GM18511 (cell line): ENCODE results near the gene DEXI.
"Not testable (repeated sequence)": the region's sequence is repeated elsewhere in the genome, so short reads cannot be mapped to it uniquely, and the experiment has no call there.

Experiments
- ATAC-seq: cut with Tn5 transposase; IDR thresholded peaks from one replicate; pipeline ENCODE4 v1.9.1; 2021; ENCODE audit warnings: mild to moderate bottlenecking, moderate library complexity; ENCODE audit not compliant: unreplicated experiment

The DEXI gene

GRCh38 chr16:10970065-10970464 is 27.8 kb upstream of the DEXI start:
- ATAC-seq = no peak

DNA sequence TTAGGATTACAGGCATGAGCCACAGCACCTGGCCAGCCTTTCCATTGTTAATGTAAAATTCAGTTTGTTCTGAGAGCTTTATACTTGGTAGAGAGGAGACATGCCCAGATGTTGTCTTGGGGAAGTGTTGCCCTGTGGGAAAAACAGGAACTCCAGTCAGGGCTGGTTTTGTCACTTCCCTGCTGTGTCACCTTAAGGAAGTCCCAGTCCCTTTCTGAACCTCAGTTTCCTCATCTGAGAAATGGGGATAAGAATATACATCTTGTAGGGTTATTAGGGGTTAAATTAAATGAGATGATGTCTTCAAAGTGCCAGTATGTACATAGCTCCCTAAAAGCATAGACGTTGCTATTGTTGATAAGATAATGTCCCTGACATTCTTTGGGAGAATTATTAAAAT is 27.3 kb upstream of the DEXI start:
- no peak for ATAC-seq

- no peak for ATAC-seq
These were observed 26.2 kb upstream of the DEXI start for GRCh38 chr16:10968498-10968897.

- ATAC-seq = no peak
These were observed 25.7 kb upstream of the DEXI start for GRCh38 chr16:10967986-10968385.

- ATAC-seq = not testable (repeated sequence)
These were observed 24.3 kb upstream of the DEXI start for GRCh38 chr16:10966559-10966958.

GRCh38 chr16:10966129-10966528 is 23.9 kb upstream of the DEXI start:
- no peak for ATAC-seq

GRCh38 chr16:10965440-10966061 is 23.3 kb upstream of the DEXI start:
- peak; percentile 81 for ATAC-seq

GRCh38 chr16:10964891-10965326 is 22.6 kb upstream of the DEXI start:
- peak; percentile 56 for ATAC-seq

DNA sequence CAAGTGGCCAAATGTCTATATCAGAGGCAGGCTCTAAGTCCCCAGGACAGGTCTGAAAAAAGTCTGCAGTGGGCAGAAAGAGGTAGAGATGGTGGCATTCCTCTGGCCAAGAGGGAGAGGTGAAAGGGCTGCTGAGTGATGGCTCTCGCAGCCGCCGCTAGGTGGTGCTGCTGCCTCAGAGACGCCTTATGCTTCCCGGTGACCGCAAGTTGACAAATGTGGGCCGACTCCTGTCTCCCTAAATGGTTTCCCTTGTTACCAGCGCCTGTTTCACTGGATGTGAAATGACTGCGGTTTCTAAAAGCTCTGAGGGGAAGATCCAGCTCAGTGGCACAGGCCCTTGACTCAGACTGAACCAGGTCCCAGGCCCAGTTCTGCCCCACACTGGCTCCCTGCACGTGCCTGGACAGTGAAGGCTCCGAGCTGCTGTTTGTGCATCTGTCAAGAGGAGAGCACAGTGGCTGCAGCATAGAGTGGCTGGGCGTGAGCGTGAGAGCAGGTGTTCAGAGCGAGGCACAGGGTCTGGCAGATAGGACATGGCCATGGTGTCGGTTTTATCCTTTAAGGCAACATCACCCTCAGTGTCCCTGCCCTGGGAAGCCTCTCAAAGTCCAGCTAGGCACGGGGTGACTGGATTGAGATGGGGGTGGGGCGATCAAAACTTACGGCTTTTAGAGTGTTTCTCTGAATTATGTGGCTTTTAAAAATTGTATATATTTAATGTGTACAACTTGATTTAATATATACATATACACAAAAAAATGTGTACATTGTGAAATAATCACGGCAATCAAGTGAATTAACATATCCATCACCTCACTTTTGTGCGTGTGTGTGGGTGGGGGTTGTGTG is 22.0 kb upstream of the DEXI start:
- ATAC-seq = peak; percentile 49

GRCh38 chr16:10961231-10961630 is 19.0 kb upstream of the DEXI start:
- ATAC-seq = no peak

GRCh38 chr16:10959161-10959560 is 16.9 kb upstream of the DEXI start:
- ATAC-seq = no peak

DNA sequence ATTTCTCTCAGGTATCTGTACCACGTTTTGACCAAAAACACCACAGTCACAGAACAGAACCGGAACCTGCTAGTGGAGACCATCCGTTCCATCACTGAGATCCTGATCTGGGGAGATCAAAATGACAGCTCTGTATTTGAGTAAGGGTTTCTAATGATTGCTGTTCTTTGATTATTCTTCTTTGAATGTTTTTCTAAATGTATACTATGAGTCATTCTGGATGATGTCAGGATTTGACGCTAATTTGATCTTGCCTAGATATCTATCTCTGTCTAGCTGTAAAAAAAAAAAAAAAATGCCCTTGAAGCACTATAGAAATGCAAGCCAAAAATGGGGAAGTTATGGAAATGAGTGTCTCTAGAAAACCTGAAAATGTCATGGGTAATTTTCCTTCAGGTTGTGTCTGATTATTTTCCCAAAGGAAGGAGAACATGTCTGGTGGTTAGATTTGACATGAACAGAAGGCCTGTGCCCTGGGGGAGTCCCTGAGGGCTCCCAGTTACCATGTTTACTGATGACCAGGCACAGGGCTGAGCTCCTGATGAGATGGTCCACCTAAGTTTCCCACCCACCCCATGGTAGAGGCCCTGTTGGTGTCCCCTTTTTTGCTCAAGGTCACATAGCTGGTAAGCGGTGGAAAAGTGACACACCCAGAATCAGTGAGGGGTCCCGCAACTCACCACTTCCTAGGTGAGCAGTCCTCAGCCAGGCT is 15.7 kb upstream of the DEXI start:
- ATAC-seq = peak; percentile 46

DNA sequence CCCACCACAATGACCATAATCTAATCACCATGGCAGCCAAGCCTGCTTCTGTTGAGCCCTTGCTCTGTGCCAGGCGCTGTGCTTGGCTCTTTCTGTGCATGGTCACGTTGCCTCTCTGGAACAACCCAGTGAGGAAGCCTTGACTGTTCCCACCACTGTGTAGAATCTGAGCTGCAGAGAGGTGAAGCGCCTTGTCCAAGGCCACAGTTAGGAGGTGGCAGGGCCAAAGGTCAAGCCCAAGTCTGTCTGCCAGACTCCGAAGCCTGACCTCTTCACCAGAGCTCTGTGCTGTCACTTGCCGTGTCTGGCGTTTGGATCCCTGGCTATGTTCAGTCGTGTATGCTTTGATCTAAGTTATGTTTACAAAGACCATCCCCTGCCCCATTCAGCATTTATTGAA is 12.6 kb upstream of the DEXI start:
- ATAC-seq = no peak

GRCh38 chr16:10951026-10951425 is 8.8 kb upstream of the DEXI start:
- ATAC-seq = no peak

DNA sequence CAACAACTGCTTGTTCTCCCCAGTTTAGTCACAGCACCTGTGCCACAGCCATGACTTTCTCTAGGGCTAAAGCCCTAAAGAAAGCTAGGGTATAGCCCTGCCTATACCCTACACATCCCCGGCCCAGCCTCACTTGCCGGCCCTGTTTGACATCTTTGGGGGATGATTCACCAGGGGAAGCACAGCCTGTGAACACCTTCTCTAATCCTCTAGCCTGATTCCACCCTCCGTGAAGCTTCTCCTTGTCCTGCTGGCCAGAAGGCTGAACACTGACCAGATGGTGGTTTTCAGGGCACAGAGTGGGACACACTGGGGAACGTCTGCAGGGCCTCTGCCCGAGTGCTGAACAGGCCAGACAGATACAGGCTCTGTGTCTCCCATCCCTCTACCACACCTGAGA is 8.1 kb upstream of the DEXI start:
- no peak for ATAC-seq

- peak; percentile 78 for ATAC-seq
These were observed 7.2 kb upstream of the DEXI start for GRCh38 chr16:10949424-10949970.

DNA sequence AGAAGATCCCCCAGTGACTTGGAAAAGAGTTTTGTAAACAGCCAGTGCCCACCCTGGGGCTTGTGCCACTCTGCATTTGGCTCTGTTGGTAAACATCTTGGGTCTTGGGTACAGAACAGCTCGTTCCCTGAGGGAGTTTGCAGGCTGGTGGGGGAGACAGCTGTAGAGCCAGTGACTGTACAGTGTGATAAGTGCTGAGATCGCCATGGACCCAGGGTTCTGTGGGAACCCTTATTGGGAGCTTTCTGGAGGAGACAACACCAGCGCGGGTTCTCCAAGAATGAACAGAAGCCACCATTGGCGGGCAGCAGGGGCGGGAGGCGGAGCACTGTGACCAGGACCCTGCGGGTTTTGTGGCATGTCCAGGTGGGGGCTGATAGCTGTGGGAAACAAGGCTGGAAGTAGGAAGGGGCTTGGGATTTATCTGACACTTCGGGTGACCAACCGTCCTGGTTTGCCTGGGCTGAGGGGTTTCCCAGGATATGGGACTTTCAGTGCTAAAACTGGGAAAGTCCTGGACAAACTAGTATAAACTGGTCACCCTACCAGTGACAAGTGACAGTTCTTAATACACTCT is 5.0 kb upstream of the DEXI start:
- ATAC-seq = no peak

DNA sequence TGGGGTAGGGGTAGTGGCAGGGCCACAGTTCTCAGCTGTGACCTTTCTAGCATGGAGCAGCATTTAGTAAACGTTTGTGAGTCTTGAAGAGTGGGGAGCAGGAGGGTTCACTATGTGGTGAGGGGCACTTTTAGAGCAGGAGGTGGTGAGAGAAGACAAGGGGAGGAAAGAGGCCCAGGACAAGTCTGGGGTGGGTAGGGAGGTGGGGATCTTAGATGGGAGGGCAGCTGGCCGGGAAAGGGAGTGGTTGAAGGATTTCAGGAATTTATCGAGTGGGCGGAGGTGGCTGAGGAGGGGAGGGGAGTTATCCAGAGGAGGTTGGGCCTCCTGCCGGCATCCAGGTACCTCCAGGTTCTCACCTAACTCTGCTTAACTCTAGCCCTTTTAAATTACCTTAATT is 4.0 kb upstream of the DEXI start:
- no peak for ATAC-seq

DNA sequence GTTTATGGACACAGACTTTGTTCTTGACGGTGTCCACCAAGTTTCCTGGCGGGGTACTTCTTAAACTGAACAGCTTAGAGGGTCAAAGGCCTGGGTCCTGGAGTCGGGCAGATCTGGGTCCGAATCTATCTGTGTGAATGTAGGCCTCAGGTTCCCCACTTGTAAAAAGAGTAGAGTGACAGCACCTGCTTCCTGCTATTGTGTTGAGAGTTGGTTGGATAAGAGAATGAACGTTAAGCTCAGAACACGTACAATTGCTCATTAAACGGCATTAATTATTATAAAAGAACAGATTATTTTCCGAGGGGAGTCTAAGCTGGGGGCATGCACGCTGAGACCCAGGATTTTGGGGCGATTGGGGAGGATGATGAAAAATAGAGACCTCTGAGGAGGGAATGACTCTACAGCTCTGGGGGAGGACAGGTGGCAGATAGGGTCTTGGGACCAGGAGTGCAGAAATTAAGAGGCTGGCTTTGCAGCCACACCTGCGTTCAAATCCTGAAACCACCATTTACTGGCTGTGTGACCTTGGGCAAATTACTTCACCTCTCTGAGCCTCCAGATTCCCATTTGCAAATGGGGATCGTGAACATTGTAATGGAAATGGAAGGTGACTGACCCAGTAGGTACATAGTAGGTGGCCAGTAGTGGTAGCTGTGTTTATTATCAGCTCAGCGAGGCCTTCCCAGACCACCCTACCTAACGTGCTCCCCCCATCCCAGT is 3.0 kb upstream of the DEXI start:
- no peak for ATAC-seq

GRCh38 chr16:10944249-10945064 is 2.2 kb upstream of the DEXI start, which contains the start of gene CLEC16A:
TSS of gene CLEC16A (plus strand) at chr16:10944564. CDS start at chr16:10944718, 154 bp downstream.
- peak; percentile 78 for ATAC-seq
